HG02938 (cell line): ENCODE results near the gene TMPRSS4.
"Not testable (repeated sequence)": the region's sequence is repeated elsewhere in the genome, so short reads cannot be mapped to it uniquely, and the experiment has no call there.

ENCODE experiments used
- ATAC-seq: cut with Tn5 transposase; IDR thresholded peaks from one replicate; pipeline ENCODE4 v1.9.1; 2021; ENCODE audit warnings: mild to moderate bottlenecking, moderate library complexity; ENCODE audit not compliant: unreplicated experiment

The TMPRSS4 gene

DNA sequence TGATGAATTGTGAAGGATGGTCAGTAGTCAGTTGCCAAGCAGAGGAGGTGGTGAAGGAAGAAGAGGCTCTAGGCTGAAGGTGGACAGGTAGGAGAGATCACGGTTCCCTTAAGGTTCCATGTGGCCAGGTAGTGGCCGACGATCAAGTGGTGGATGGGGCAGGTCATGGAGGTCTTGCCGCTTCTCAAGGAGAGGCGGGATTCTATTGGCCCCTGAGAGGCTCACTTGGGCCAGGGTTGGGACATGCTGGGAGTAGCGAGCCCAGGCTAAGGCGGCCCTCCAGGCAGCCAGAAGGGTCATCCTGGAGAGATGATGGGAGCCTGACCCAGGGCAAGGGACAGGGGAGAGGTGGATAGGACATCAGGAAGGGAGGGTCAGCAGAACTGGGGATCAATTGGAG, 20.9 kb upstream of the TMPRSS4 start:
- no peak for ATAC-seq

DNA sequence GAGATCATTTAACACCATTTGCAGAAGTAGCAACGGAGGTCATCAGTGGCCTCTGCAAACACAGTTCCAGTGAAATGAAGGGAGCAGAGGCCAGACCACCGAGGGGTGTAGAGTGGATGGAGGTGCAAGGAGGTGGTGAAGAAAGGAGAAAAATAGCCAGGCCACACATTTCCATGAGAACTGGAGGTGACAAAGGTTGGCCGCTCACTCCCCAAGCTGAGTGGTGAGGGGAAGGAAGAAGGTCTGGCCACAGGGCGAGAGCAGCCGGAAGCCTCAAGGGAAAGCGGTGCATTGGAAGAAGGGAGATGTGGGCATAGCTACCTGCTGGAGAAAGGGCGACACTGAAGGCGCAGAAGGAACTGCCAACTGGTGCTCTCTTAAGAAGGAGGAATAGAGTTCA, 20.1 kb upstream of the TMPRSS4 start:
- no peak for ATAC-seq

DNA sequence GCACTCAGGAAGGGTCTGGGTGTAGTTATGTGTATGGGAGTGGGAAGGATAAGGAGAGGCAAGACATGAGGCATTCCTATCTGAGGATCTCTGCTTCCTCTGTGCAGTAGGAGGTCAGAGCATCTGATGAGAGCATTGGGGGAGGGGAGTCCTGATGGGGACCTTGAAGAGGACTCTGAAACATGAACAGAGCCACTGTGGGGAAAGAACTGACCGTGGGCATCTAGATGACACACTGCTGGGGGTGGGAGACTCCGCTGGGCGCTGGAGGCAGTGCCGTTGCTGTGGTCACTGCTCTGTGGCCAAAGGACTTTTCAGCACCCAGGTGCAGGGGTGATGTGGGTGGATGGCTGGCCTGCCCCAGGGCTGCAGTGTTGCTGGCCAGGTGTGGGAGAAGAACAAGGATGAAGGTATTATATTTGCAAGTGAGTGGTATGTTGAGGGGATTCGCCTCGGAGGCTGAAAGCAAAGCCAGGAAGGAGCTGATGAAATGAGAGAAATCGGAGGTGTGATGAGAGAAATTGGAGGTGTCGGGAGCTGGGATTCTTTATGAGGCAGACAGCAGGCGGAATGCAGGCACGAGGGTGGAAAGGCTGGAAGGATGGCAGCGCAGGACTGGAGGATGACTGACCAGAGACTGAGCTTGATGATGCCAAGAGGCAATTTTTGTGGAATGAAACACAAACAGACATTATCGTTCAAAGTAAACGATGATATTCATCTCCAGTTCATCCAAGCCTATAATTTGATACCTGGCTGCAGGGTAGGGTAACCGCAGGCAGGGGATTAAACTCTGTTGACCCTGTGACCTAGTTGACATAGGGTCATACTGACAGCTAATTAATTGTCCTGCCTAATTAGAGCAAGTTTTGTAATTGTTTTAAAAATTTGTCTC, 19.4 kb upstream of the TMPRSS4 start:
- no peak for ATAC-seq

DNA sequence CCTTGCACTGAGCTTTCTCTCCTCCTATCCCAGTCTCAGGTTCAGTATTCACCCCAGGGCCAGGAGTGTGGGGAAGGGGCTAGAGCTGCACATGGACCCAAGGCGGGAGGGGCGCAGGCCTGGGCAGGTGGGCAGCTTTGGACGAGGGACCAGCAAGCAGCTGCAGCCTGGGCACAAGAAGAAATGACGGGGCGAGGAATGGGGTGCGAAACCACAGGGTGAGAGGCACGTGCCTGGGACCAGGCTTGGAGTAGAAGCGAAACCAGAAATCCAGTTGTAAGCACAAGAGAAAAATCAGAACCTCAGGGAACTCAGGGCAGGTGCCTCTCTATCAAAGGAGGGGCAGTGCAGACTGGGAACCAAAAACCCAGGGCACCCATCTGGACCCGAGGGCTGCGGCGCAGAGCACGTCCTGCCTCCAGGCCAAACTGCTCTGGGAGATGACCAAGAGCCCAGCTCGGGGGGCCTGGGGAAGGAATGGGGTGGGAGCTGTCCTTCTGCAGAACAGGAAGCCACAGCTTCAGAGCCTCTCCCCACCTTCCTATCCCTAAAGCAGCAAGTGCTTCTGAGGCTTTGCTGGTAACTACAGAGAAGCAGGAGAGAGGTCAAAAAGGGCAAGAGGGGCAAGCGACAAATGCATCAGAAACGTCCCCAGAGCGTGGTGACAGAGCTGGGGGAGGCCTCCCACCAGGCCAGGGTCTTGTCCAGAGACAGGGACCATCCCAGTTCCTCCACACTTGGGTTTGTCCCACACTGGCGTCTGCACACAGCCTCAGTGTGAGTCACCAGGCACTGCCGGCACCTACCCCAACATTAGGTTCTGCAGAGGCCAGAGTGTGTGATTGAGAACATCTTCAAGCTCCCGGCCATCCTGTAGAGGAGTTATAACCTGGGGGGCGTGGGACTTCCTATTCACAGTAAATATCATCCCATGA, 18.3 kb upstream of the TMPRSS4 start:
- ATAC-seq = no peak

DNA sequence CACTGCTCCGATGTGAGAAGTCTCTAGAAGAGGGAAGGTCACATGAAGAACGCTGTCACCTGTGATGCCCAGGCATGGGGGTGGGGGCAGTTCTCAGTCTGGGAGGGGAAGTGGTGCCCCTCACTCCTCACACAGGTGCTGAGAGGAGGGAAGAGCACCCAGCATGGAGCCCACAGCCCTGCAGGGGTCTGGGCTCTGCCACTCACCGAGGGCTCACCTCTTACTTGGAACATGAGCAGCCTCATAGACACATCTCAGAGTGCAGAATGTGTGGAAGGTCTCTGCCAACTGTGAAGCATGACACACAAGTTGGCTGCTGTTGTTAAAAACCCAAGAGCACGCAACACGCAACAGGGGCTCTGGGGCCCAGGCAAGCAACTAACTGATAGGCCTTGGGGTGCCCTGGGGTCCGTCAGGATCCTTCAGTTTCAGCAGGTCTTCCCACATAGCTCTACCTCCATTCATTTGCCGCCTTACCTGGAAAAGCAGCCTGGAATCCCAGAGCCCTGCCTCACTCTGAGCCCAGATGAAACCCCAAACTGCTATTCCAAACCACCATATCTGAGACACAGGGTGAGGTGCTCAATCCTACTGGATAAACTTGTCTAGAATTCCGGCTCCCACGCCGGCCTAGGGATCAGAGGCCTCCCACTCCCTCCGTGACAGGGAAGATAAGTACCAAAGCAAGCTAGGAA, 17.5 kb upstream of the TMPRSS4 start:
- no peak for ATAC-seq

DNA sequence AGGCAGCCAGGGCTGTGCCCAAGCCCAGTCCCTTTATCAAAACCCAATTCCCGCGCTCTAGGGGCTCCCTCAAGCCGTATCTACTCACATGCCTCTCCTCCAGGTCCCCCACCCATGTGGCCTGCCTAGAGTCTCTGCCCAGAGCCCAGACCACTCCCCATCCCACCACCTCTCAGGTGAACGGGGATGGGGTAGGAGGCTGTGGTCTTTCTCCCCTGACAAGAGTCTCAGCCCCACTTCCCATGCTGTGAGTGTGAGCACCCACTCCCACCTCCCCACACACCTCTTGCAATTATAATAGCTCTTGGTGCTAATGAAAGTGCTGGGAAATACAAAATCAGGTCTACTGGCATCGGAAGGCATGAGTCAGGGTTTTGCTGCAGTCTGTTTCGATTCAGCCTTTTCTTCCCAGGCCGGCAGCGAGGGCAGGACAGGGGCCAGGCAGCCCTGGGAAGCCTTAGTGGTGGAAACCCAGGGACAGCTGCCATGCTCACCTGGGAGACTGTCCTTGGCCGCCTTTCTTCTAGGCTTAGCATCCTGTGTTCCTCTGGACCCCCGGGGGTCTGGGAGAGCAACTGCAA, 16.7 kb upstream of the TMPRSS4 start:
- no peak for ATAC-seq

DNA sequence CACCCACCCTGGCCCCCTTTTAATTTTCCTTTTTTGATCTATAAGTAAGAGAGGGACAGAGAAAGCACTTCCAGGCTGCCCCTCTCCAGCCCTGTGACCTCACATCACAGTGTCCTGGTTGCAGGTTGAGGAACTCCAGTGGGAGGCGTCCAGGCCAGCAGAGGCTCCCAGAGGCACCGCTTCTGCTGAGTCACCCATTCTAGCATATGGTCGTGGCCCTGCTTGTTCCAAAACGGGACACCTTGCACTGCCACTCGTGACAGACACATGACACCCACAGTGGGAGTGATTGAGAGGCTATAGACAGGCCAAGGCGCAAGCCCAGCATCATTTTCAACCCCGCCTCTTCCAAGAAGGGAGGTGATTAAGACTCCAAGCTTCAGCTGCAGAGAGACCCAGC, 16.0 kb upstream of the TMPRSS4 start:
- no peak for ATAC-seq

DNA sequence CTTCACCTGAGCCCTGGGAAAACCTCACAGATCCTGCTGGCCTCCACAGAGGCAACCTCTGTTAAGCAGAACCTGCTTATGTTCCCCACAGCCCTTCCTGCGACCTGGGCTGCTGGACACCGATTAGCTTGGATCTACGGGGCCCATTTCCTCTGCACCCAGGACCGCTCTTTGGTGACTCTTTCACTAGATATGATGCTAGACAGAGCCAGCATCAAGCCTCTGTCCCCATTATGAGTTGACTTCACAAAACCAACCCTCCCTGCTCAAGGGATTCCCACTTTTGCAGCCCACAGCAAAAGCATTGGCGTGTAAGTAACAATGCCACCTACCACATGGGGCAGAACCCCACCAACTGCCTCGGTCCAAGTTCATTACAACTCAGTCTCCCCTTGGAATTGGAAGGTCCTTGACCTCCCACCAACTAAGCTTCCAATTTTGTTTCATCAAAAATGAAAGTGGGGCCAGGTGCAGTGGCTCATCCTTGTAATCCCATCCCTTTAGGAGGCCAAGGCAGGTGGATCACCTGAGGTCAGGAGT, 15.2 kb upstream of the TMPRSS4 start:
- no peak for ATAC-seq

DNA sequence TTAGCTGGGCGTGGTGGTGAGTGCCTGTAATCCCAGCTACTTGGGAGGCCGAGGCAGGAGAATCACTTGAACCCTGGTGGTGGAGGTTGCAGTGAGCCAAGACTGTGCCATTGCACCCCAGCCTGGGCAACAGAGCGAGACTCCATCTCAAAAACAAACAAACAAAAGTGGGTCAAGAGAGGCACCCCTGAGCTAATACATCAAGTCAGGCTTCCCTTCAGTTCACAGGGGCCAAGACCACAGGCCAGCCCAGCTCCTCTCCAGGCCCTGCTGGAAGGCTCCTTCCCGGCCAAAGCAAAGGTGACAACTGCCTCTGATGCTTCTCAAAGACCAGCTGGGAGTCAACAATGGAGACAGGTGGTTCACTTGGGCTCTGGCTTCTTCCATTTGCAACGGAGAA, 14.7 kb upstream of the TMPRSS4 start:
- ATAC-seq = not testable (repeated sequence)

DNA sequence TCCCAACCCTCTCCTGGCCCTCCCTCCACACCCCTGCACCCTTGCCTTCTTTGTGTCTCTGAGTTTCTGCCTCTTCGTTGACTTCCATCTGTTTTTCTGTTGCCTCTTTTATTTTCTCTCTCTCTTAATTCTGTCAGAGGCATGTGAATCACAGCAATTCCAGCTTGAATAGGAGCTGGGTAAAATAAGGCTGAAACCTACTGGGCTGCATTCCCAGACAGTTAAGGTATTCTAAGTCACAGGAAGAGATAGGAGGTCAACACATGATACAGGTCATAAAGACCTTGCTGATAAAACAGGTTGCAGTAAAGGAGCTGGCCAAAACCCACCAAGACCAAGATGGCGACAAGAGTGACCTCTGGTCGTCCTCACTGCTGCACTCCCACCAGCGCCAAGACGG, 14.2 kb upstream of the TMPRSS4 start:
- not testable (repeated sequence) for ATAC-seq

DNA sequence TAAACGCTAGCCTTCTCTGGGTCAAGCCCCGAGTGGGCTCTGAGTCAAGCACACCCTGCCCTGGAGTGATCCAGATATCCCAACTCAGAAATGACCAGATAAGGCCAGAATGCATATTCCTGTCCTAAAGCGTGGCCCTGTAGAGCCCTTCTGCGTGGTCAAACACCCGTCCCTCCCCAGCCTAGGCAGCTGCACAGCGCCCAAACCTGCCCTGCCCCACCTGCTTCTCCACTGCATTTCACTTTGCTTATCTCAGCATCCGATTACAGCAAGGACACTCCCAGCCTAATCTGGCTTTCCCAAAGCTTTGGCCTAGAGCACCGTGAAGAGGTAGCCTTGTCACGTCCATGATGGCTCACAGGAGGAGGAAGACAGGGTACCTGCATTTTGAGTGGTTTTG, 11.9 kb upstream of the TMPRSS4 start:
- ATAC-seq = no peak

DNA sequence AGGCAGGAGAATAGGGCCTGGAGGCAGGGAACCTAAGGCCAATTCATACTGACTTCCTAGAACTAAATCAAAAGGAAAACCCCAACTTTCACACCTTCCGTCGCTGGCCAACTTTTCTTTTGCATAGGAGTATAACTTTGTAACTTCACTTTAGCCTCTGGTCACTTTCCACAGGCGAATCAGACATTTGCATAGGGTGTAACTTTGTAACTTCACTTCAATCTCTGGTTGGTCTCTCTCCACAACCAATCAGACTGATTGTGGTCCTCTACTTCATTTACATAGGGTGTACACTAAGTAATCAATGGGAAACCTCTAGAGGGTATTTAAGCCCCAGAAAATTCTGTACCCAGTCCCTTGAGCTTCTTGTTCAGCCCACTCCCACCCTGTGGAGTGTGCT, 11.5 kb upstream of the TMPRSS4 start:
- no peak for ATAC-seq

DNA sequence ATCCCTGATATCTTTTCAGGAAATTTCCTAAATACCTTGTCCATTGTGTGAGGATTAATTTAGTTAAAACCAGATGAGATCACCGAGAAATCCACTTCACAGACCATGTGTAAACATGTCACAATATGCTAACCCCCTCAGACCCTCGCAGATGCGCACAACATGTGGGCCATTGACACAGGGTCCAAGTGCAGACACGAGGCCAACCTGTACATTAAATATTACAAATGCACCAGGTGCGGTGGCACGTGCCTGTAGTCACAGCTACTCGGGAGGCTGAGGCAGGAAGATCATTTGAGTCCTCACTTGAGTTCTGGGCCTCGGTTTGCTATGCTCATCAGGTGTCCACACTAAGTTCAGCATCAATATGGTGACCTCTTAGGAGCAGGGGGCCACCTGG, 9.9 kb upstream of the TMPRSS4 start:
- ATAC-seq = no peak

DNA sequence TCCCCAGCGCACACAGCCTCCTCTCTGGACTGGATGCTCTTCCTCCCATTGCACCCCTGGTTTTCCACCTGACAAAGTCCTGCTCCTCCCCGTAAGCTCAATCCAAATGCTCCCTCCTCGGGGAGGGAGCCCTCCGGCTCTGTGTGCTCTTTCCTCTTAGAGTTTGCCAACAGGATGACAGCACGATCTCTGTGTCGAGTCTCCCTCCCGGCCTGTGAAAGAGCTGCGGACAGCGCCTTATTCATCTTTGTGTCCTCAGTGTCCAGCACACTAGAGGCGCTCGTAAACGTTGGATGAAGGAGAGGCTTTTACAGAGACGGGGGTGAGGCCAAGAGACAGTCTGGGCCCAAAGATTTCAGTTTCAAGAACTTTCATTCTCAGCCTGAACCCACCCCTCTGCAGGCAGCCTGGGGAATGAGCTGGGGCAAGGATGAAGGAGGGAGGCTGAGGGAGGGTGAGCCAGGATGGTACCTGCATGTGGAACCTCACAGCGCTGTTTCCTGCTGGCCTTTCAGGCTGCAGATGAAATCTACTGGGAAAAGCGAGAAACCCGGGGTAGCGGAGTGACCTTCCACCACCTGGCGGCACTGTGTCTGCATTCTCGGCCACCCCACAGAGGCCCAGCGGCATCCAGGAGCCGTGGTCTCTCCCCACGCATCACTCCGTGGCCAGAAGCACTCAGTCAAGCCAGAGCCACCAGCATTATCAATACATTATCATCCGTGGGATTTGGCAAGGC, 8.5 kb upstream of the TMPRSS4 start:
- no peak for ATAC-seq

DNA sequence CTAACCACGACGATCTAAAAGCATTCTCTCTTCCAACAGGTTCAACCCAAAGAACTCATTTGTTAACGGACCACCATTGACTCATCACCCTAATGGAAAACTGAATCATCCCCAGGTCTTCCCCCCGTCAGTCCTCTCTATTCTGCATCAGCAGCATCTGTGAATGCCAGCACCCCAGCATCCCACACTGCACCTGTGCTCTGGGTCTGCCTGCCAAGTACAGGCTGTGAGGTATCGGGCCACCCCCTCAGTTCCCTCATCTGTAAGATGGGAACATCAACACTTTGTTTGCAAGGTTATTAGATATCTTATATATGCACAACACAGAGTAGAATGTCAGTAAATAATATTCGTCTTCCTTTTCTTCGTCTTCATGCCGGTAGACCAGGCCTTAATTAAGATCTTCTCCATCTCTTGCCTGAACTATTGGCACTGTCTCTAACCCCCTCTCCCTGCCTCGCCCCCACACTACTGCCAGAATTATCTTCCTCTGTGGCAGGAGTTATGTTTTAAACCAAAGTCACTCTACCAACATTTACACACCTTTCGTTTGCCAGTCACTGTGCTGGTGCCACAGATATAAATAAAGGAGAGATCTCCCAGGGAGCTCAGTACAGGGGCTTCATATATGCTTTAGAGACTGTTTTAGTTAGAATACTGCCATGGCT, 7.8 kb upstream of the TMPRSS4 start:
- ATAC-seq = no peak

DNA sequence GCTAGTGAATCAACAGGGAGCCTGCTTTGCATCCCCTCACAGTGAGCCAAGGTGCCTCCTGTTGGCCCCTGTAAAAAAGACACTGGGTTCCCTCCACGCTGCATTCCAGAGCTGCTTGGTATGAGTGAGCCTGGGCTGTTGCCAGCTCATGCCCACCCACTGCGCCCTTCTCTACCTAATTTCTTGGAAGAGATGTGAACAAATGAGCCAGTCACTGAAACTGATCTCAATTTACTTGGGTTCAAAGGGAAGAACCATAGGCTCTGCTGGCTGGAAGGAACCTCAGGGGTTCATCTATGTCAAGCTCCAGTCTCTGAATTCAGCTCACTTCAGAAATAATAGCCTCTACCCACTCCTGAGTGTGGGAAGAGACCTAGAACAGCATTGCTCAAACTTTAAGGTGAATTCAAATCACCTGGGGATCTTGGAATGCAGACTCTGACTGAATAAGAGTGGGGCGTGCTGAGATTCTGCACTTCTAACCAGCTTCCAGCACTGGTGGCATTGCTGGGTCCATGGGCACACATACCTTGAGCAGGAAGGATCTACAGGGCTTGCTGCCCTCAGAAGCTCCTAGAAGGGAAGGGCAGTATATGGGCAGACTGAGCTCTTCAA, 5.4 kb upstream of the TMPRSS4 start:
- ATAC-seq = no peak

DNA sequence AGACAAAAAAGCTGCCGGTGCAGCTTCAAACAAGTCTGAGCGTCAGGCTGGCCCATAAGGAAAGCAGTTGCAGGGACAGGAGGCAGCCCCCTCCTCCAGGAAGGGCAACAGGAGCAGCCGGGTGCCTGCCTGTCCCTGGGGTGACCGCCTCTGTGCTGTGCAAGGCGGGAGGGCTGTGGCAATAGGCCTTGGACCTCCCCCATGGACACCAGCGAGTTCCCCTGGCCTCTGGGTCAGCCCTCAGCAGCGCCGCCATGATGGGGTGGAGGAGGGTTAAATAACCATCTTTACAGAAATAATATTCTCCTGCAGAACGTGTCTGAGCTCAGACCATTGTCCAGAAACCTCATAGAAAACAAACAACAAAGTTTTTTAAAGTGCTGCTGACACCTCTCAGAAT, 3.3 kb upstream of the TMPRSS4 start:
- ATAC-seq = no peak

DNA sequence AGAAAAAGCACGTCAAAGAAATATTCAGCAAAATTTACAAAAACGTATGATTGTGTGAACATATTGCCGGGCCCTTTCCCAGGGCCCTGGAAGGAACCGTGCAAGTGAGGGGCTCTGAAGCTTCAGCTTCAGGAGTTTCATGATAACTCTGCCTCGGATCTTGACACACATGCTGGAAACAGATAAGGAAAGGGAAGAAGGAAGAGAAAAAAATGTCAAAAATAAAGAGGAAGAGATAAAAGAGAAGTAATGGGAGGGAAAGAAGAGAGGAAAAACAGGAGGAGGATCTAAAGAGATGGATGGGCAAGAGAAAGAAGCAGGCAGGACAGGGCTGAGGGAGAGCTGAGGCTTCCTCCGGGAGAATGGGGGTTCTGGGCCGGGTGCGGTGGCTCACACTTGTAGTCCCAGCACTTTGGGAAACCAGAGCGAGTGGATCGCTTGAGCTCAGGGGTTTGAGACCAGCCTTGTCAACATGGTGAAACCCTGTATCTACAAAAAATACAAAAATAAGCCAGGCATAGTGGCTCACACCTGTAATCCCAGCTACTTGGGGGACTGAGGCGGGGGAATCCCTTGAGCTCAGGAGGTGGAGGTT, 2.7 kb upstream of the TMPRSS4 start:
- ATAC-seq = no peak

DNA sequence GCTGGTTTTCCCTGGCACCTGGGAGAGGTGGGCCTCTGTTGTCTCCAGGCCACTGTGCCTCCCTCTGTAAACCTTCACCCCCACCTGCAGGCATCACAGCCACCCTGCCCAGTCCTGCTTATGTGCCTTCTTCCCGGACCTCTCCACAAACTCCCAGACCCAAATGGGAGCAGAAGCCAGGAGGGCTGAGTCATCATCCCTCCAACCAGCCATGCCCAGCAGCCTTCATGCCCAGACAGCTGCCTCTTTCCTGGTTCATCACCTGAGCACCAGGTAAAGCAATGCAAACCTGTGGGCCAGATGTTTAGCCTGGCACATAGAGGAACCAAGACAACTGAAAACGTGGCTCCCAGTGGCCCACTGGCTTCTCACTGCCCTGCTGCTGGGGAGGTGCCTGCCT, 2.1 kb upstream of the TMPRSS4 start:
- ATAC-seq = no peak
